HepG2 (cell line): Measurements from ENCODE around the gene C20orf144. TPM values are rescaled to one million over a fixed set of nuclear protein-coding genes. Genes with fewer than 3 reads are reported as not detected.

Source experiments
- ATAC-seq: fragments of 200-7000 bp; cut with Tn5 transposase; 3 replicates; pipeline ENCODE4 v1.9.1; 2020; ENCODE audit warnings: mild to moderate bottlenecking, moderate library complexity
- BruUV-seq: library from RNA; stranded (reverse); fragments of 400-500 nt; replicated peaks from 2 replicates; lab custom pipeline; 2021; lab: Mats Ljungman, UMichigan
- CTCF ChIA-PET: fragments of 300-600 bp; formaldehyde crosslinking; extraction: SDS; loops from one replicate; lab custom pipeline; 2021; ENCODE audit warnings: low total read pairs, inconsistent platforms, low intra/inter-chr PET ratio; lab: Yijun Ruan, JAX
- POLR2A ChIA-PET: fragments of 350-600 bp; sonication (Branson Sonifier 250); formaldehyde crosslinking; loops from one replicate; lab custom pipeline; 2020; ENCODE audit warnings: antibody characterized with exemption, inconsistent platforms; lab: Yijun Ruan, JAX
- DNase-seq: peaks from one replicate; pipeline ENCODE4 v3.0.0-alpha.2; 2015; ENCODE audit warnings: low spot score
- FAIRE-seq: peaks from 3 replicates; lab custom pipeline; 2011; peaks lifted over from hg19 to GRCh38; lab: Jason Lieb, UNC
- H2AFZ ChIP-seq: one replicate; pipeline ENCODE4 v1.6.1; 2011; ENCODE audit warnings: low read length, inconsistent platforms
- H3K27ac ChIP-seq: fragments of 300-600 bp; 3 replicates; pipeline ENCODE4 v1.8.0; 2011; ENCODE audit warnings: mixed run types, mild to moderate bottlenecking, mixed read lengths, low read length, inconsistent platforms; ENCODE audit not compliant: insufficient read depth; ENCODE audit errors: extremely low read length
- H3K27me3 ChIP-seq, 2 experiments: fragments of 200-600 bp in 1 of 2; 2 replicates in 1 of 2; 3 replicates in 1 of 2; pipeline versions ENCODE4 v1.6.0 to v1.8.0; 2011; ENCODE audit warnings: low read length in 2 of 2, mild to moderate bottlenecking in 2 of 2, moderate library complexity in 2 of 2, inconsistent platforms in 1 of 2; ENCODE audit not compliant: insufficient read depth in 2 of 2, control insufficient read depth in 1 of 2
- H3K36me3 ChIP-seq, 2 experiments: fragments of 200-600 bp in 1 of 2; replicated peaks in 1 of 2; 2 replicates in 1 of 2; 3 replicates in 1 of 2; pipeline versions ENCODE4 v1.5.1 to v1.8.0; 2011; ENCODE audit warnings: low read length in 2 of 2, inconsistent platforms in 1 of 2; ENCODE audit not compliant: insufficient read depth in 2 of 2, control insufficient read depth in 1 of 2
- H3K4me1 ChIP-seq: 2 replicates; pipeline ENCODE4 v1.5.1; 2012; ENCODE audit warnings: low read length, inconsistent platforms; ENCODE audit not compliant: insufficient read depth
- H3K4me2 ChIP-seq: 2 replicates; pipeline ENCODE4 v1.6.0; 2011; ENCODE audit warnings: low read depth, low read length, inconsistent platforms
- H3K4me3 ChIP-seq, 3 experiments: fragments of 200-600 bp in 1 of 3; sonication (generic), shearing (Covaris generic) in 1 of 3; replicated peaks in 1 of 3; 2 replicates each; pipeline ENCODE4 v1.5.1; 2011 to 2016; ENCODE audit warnings: low read length in 3 of 3, inconsistent platforms in 2 of 3, low read depth in 2 of 3, mild to moderate bottlenecking in 2 of 3, control low read depth in 1 of 3, mixed read lengths in 1 of 3; ENCODE audit not compliant: insufficient read depth in 1 of 3
- H3K79me2 ChIP-seq: one replicate; pipeline ENCODE4 v1.6.1; 2011; ENCODE audit warnings: low read length, inconsistent platforms; ENCODE audit not compliant: insufficient read depth
- H3K9ac ChIP-seq: 2 replicates; pipeline ENCODE4 v1.6.0; 2011; ENCODE audit warnings: mild to moderate bottlenecking, low read depth, low read length, inconsistent platforms; ENCODE audit not compliant: insufficient read depth
- H3K9me3 ChIP-seq: 2 replicates; pipeline ENCODE4 v1.5.1; 2012; ENCODE audit warnings: mild to moderate bottlenecking, low read length
- H4K20me1 ChIP-seq: 2 replicates; pipeline ENCODE4 v1.6.0; 2011; ENCODE audit warnings: inconsistent platforms, mild to moderate bottlenecking, low read length, moderate library complexity; ENCODE audit not compliant: insufficient read depth
- EED ChIP-seq: sonication (generic); formaldehyde crosslinking; IDR thresholded peaks from 2 replicates; pipeline ENCODE4 v1.5.0; 2020; ENCODE audit warnings: mild to moderate bottlenecking, missing genetic modification reagents
- GTF2F1 ChIP-seq: fragments of 150-350 bp; IDR thresholded peaks from 2 replicates; pipeline ENCODE4 v1.6.1; 2014; ENCODE audit warnings: low read length
- KLF9 ChIP-seq: IDR thresholded peaks from 2 replicates; pipeline ENCODE4 v1.6.1; 2016; ENCODE audit warnings: low read depth
- NCOA5 ChIP-seq: sonication (generic); formaldehyde crosslinking; IDR thresholded peaks from 2 replicates; pipeline ENCODE4 v1.4.0; 2020; ENCODE audit warnings: missing genetic modification reagents
- POLR2G ChIP-seq: fragments of 200-400 bp; formaldehyde crosslinking; IDR thresholded peaks from 2 replicates; pipeline ENCODE4 v1.6.1; 2018; ENCODE audit warnings: mild to moderate bottlenecking, low read depth, low read length, moderate library complexity
- PPARG ChIP-seq: conservative IDR thresholded peaks from 2 replicates; pipeline ENCODE4 v1.6.1; 2016; ENCODE audit warnings: missing biosample characterization, missing genetic modification reagents
- RORA ChIP-seq: sonication (generic); formaldehyde crosslinking; IDR thresholded peaks from 2 replicates; pipeline ENCODE4 v1.5.0; 2020; ENCODE audit warnings: mild to moderate bottlenecking, missing genetic modification reagents, moderate library complexity
- SALL1 ChIP-seq: sonication (generic); formaldehyde crosslinking; IDR thresholded peaks from 2 replicates; pipeline ENCODE4 v1.8.0; 2022; ENCODE audit warnings: mild to moderate bottlenecking, missing genetic modification reagents
- THAP11 ChIP-seq: IDR thresholded peaks from 2 replicates; pipeline ENCODE4 v1.6.1; 2016; ENCODE audit warnings: missing biosample characterization, missing genetic modification reagents
- ZC3H13 ChIP-seq: sonication (generic); formaldehyde crosslinking; IDR thresholded peaks from 2 replicates; pipeline ENCODE4 v1.8.1; 2023; ENCODE audit warnings: mild to moderate bottlenecking, missing genetic modification reagents, moderate library complexity
- ZFYVE20 ChIP-seq: sonication (generic); formaldehyde crosslinking; IDR thresholded peaks from 2 replicates; pipeline ENCODE4 v1.8.0; 2023; ENCODE audit warnings: low read depth, mild to moderate bottlenecking, moderate library complexity, missing genetic modification reagents, borderline replicate concordance
- ZNF12 ChIP-seq: sonication (generic); formaldehyde crosslinking; IDR thresholded peaks from 2 replicates; pipeline ENCODE4 v1.5.0; 2020; ENCODE audit warnings: missing genetic modification reagents
- ZNF264 ChIP-seq: sonication (generic); formaldehyde crosslinking; IDR thresholded peaks from 2 replicates; pipeline ENCODE4 v1.4.0; 2020; ENCODE audit warnings: missing genetic modification reagents
- ZNF550 ChIP-seq: sonication (generic); formaldehyde crosslinking; IDR thresholded peaks from 2 replicates; pipeline ENCODE4 v1.4.0; 2020; ENCODE audit warnings: mild to moderate bottlenecking, missing genetic modification reagents, borderline replicate concordance
- ZNF557 ChIP-seq: sonication (generic); formaldehyde crosslinking; IDR thresholded peaks from 2 replicates; pipeline ENCODE4 v1.4.0; 2020; ENCODE audit warnings: missing genetic modification reagents
- ZNF792 ChIP-seq: IDR thresholded peaks from 2 replicates; pipeline ENCODE4 v1.6.1; 2016
- WGBS: methylation state at CpG from one replicate; pipeline ENCODE4 v1.1.6; 2017; ENCODE audit warnings: low lambda C conversion rate; 5-methylcytosine and 5-hydroxymethylcytosine counted together
- in situ Hi-C: cut with HindIII; loops from 2 replicates; pipeline ENCODE4 v1.10.0; 2017; ENCODE audit warnings: low pct_unique_long_range_greater_than_20kb; ENCODE audit not compliant: extremely low pct_ligation_motif_present
- intact Hi-C: fragments of 100-400 bp; cut with micrococcal nuclease; formaldehyde crosslinking; loops from one replicate; pipeline ENCODE4 v1.10.0; 2022; ENCODE audit not compliant: unreplicated experiment
- polyA plus RNA-seq, 8 experiments: library from polyadenylated mRNA; depleted of rRNA in 3 of 8; stranded (reverse) in 7 of 8; unstranded in 1 of 8; fragments of >200 nt; fragmentation: Illumina TruSeq in 4 of 8; extraction: Trizol in 4 of 8; gene quantifications; 2 replicates each; pipeline versions ENCODE4 v1.2.1 to v1.2.3, GENCODE V29; 2011 to 2016; ENCODE audit warnings: low read depth in 4 of 8, missing spikeins in 1 of 8, mixed read lengths in 1 of 8; ENCODE audit not compliant: insufficient read depth in 1 of 8
- total RNA-seq, 5 experiments: library from RNA; depleted of rRNA; stranded (reverse); fragments of >200 nt; fragmentation: Illumina TruSeq; extraction: Trizol; gene quantifications; 2 replicates each; pipeline ENCODE4 v1.2.3, GENCODE V29; 2016; ENCODE audit warnings: low read depth in 1 of 5
- TF ChIP-seq, protein P1 (sequence below): sonication (generic); formaldehyde crosslinking; conservative IDR thresholded peaks from 2 replicates; pipeline ENCODE4 v1.8.0; 2022; ENCODE audit warnings: mild to moderate bottlenecking, moderate library complexity, missing genetic modification reagents
- TF ChIP-seq, protein P2 (sequence below): sonication (generic); formaldehyde crosslinking; IDR thresholded peaks from 2 replicates; pipeline ENCODE4 v1.5.1; 2020; ENCODE audit warnings: missing genetic modification reagents, mild to moderate bottlenecking, borderline replicate concordance
- TF ChIP-seq, protein P3 (sequence below): sonication (generic); formaldehyde crosslinking; IDR thresholded peaks from 2 replicates; pipeline ENCODE4 v1.4.0; 2020; ENCODE audit warnings: missing genetic modification reagents

The C20orf144 gene
- total and polyA plus RNA-seq, 2 of the 13 experiments (the other 11 are each of a cell fraction or from before 2014, with no cell fraction given): 0.09 to 0.16 TPM

DNA sequence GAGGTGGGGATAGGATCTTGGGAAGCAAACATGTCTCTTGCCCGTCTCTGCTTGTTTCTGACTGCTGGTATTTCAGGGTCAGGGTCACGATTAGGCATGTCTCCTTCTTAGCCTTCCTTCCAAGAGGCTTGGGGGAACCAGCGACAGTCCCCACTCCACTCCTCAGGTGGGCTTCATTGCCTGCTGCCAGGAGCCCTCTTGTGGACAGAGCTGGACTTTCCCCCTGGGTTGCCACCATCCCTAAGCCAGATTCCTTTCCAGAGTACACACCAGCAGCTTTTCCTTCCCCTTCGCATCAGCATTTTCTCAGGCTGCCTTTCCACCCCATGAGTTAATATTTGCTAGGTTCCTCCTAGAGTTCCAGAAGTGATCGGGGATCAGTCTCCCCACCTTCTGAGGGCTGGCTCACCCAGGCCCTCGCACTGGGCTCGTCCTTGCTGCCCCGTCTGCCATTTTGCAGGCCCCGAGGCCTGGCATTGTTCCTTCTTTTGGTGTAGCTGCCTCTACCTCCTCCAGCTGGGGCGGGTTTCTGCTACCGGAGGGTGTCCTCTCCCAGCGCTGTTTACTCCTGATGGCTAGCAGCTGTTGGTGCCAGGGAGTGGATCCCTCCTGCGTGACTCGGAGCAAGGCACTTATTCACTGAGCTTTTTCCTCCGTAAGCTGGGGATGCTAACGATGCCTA is 8.8 kb upstream of the C20orf144 start:
- Histone ChIP-seq H3K27me3 (no peaks in the 10 kb centered on the region), H3K4me2 (no peak overlapping the region), H3K9ac (no peak overlapping the region), H3K4me3 (no peak overlapping the region), H3K9me3 (no peaks in the 10 kb centered on the region), H3K36me3 (peaks cover 12 to 19% of the 10 kb centered on the region in 2 experiments; a peak in 4 of 5 replicates), H3K79me2 (no peaks in the 10 kb centered on the region), H2AFZ (no peak overlapping the region), H4K20me1 (no peaks in the 10 kb centered on the region), H3K27ac (no peak overlapping the region), H3K4me1 (peaks cover 37% of the 10 kb centered on the region)
- ATAC-seq: peak; percentile 73
- 57% methylated on average over 16 of the region's 16 CpGs for whole genome bisulfite sequencing
- ChIA-PET POLR2A (interaction anchor here (0.8 to 2.2 kb wide), 6 partner anchors 10 to 164 kb away, joined by 3 to 24 read pairs (median 4); partner anchors contain the start of genes CBFA2T2 and ZNF341), CTCF (interaction anchor here (0.6 to 4.7 kb wide), 7 partner anchors 33 to 259 kb away, joined by 3 to 53 read pairs (median 4); partner anchors contain the start of gene ZNF341)
- in situ Hi-C loops (loop anchor here (5.0 kb wide), 1 partner anchor 191 kb away; no protein-coding TSS in a partner anchor), intact Hi-C loops (loop anchor here (2.0 to 5.0 kb wide), 2 partner anchors 136 to 197 kb away; no protein-coding TSS in a partner anchor)
- DNase-seq: peak; percentile 75
- FAIRE-seq: peak; percentile 82
- no TSS peak for BruUV-seq
- TF ChIP-seq ZNF792 (CRISPR knock-in tag) (0 out of 2 replicates have a peak, but pooled peaks have one; percentile 18), ZNF557 (peak; percentile 66), GTF2F1 (0 out of 2 replicates have a peak, but pooled peaks have one; percentile 57), ZFYVE20 (CRISPR knock-in tag) (0 out of 2 replicates have a peak, but pooled peaks have one; percentile 25), POLR2G (peak; percentile 73), THAP11 (CRISPR knock-in tag) (peak; percentile 60; the same call in 1 of the 2 replicates), SALL1 (peak; percentile 77), NCOA5 (CRISPR knock-in tag) (peak; percentile 94; the same call in 1 of the 2 replicates), KLF9 (CRISPR knock-in tag) (no peak), RORA (CRISPR knock-in tag) (no peak), ZNF550 (CRISPR knock-in tag) (no peak), PPARG (no peak), EED (CRISPR knock-in tag) (peak; percentile 45; the same call in 1 of the 2 replicates), ZNF264 (CRISPR knock-in tag) (peak; percentile 16; the same call in 1 of the 2 replicates), ZC3H13 (CRISPR knock-in tag) (peak; percentile 25; the same call in 1 of the 2 replicates), ZNF12 (CRISPR knock-in tag) (no peak)
- TF ChIP-seq, protein P1, sequence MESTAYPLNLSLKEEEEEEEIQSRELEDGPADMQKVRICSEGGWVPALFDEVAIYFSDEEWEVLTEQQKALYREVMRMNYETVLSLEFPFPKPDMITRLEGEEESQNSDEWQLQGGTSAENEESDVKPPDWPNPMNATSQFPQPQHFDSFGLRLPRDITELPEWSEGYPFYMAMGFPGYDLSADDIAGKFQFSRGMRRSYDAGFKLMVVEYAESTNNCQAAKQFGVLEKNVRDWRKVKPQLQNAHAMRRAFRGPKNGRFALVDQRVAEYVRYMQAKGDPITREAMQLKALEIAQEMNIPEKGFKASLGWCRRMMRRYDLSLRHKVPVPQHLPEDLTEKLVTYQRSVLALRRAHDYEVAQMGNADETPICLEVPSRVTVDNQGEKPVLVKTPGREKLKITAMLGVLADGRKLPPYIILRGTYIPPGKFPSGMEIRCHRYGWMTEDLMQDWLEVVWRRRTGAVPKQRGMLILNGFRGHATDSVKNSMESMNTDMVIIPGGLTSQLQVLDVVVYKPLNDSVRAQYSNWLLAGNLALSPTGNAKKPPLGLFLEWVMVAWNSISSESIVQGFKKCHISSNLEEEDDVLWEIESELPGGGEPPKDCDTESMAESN: peak; percentile 72
- TF ChIP-seq, protein P2, sequence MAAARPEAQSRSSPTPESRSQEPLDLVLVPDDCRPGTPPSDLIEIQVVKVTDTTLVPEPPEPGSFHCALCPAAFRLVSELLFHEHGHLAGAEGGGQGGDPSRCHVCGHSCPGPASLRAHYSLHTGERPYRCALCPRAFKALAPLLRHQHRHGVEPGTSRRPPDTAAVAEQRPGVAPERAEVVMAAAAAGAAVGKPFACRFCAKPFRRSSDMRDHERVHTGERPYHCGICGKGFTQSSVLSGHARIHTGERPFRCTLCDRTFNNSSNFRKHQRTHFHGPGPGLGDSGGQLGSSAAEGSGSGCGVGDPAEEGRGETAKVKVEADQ (CRISPR knock-in tag): no peak; the same call in 1 of the 2 replicates
- TF ChIP-seq, protein P3, sequence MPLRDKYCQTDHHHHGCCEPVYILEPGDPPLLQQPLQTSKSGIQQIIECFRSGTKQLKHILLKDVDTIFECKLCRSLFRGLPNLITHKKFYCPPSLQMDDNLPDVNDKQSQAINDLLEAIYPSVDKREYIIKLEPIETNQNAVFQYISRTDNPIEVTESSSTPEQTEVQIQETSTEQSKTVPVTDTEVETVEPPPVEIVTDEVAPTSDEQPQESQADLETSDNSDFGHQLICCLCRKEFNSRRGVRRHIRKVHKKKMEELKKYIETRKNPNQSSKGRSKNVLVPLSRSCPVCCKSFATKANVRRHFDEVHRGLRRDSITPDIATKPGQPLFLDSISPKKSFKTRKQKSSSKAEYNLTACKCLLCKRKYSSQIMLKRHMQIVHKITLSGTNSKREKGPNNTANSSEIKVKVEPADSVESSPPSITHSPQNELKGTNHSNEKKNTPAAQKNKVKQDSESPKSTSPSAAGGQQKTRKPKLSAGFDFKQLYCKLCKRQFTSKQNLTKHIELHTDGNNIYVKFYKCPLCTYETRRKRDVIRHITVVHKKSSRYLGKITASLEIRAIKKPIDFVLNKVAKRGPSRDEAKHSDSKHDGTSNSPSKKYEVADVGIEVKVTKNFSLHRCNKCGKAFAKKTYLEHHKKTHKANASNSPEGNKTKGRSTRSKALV (CRISPR knock-in tag): no peak
